ENCODE data around the gene EPHA3.
"Not testable (repeated sequence)": the region's sequence is repeated elsewhere in the genome, so short reads cannot be mapped to it uniquely, and the experiment has no call there.

EPHA3 gene

GRCh38 chr3:89326997-89327396, 219.6 kb downstream of the EPHA3 start:
- Histone ChIP-seq H3K9ac (ENCODE audit: low read length) (no peak overlapping the region), H3K9me3 (ENCODE audit: low read length) (no peaks in the 10 kb centered on the region), H3K4me1 (ENCODE audit: insufficient read depth, low read length) (no peaks in the 10 kb centered on the region), H3K27ac (ENCODE audit: low read depth, low read length) (no peak overlapping the region), H3K4me3 (ENCODE audit: low read depth in 1 of 2, low read length in 2 of 2) (no peak overlapping the region), H3K27me3 (ENCODE audit: control insufficient read depth in 1 of 2, insufficient read depth in 2 of 2, low read length in 2 of 2) (no peaks in the 10 kb centered on the region), H3K36me3 (ENCODE audit: insufficient read depth, low read length) (no peaks in the 10 kb centered on the region)

- H3K27ac ChIP-seq (ENCODE audit: low read depth, low read length), result no peak overlapping the region
- H3K4me3 ChIP-seq (ENCODE audit: low read depth in 1 of 2, low read length in 2 of 2), result no peak overlapping the region
- H3K27me3 ChIP-seq (ENCODE audit: control insufficient read depth in 1 of 2, insufficient read depth in 2 of 2, low read length in 2 of 2), result no peaks in the 10 kb centered on the region
- no peak overlapping the region for H3K9ac ChIP-seq (ENCODE audit: low read length)
- no peaks in the 10 kb centered on the region for H3K36me3 ChIP-seq (ENCODE audit: insufficient read depth, low read length)
- H3K9me3 ChIP-seq (ENCODE audit: low read length), result no peaks in the 10 kb centered on the region
- no peaks in the 10 kb centered on the region for H3K4me1 ChIP-seq (ENCODE audit: insufficient read depth, low read length)
Measured at GRCh38 chr3:89332386-89332785, 225.0 kb downstream of the EPHA3 start.

GRCh38 chr3:89332793-89333192, 225.4 kb downstream of the EPHA3 start:
- Histone ChIP-seq H3K27ac (ENCODE audit: low read depth, low read length) (no peak overlapping the region), H3K4me3 (ENCODE audit: low read depth in 1 of 2, low read length in 2 of 2) (no peak overlapping the region), H3K27me3 (ENCODE audit: control insufficient read depth in 1 of 2, insufficient read depth in 2 of 2, low read length in 2 of 2) (no peaks in the 10 kb centered on the region), H3K4me1 (ENCODE audit: insufficient read depth, low read length) (no peaks in the 10 kb centered on the region), H3K9me3 (ENCODE audit: low read length) (no peaks in the 10 kb centered on the region), H3K9ac (ENCODE audit: low read length) (no peak overlapping the region), H3K36me3 (ENCODE audit: insufficient read depth, low read length) (no peaks in the 10 kb centered on the region)

- H3K9ac ChIP-seq (ENCODE audit: low read length), result no peak overlapping the region
- no peaks in the 10 kb centered on the region for H3K4me1 ChIP-seq (ENCODE audit: insufficient read depth, low read length)
- no peak overlapping the region for H3K27ac ChIP-seq (ENCODE audit: low read depth, low read length)
- H3K4me3 ChIP-seq (ENCODE audit: low read depth in 1 of 2, low read length in 2 of 2), result no peak overlapping the region
- H3K9me3 ChIP-seq (ENCODE audit: low read length), result no peaks in the 10 kb centered on the region
- no peaks in the 10 kb centered on the region for H3K36me3 ChIP-seq (ENCODE audit: insufficient read depth, low read length)
- H3K27me3 ChIP-seq (ENCODE audit: control insufficient read depth in 1 of 2, insufficient read depth in 2 of 2, low read length in 2 of 2), result no peaks in the 10 kb centered on the region
Measured at GRCh38 chr3:89335693-89336092, 228.3 kb downstream of the EPHA3 start.

GRCh38 chr3:89340408-89340807, 233.0 kb downstream of the EPHA3 start:
- no peak overlapping the region for H3K4me3 ChIP-seq (ENCODE audit: low read depth in 1 of 2, low read length in 2 of 2)
- H3K36me3 ChIP-seq (ENCODE audit: insufficient read depth, low read length), result no peaks in the 10 kb centered on the region

GRCh38 chr3:89344076-89344475, 236.7 kb downstream of the EPHA3 start:
- Histone ChIP-seq H3K36me3 (ENCODE audit: insufficient read depth, low read length) (no peaks in the 10 kb centered on the region), H3K9me3 (ENCODE audit: low read length) (no peaks in the 10 kb centered on the region), H3K4me3 (ENCODE audit: low read depth in 1 of 2, low read length in 2 of 2) (no peak overlapping the region), H3K9ac (ENCODE audit: low read length) (no peak overlapping the region), H3K27me3 (ENCODE audit: control insufficient read depth in 1 of 2, insufficient read depth in 2 of 2, low read length in 2 of 2) (no peaks in the 10 kb centered on the region), H3K27ac (ENCODE audit: low read depth, low read length) (no peak overlapping the region), H3K4me1 (ENCODE audit: insufficient read depth, low read length) (no peaks in the 10 kb centered on the region)

More at GRCh38 chr3:89340408-89340807, 233.0 kb downstream of the EPHA3 start:
- H3K27ac ChIP-seq (ENCODE audit: low read depth, low read length), result no peak overlapping the region
- H3K9ac ChIP-seq (ENCODE audit: low read length), result no peak overlapping the region
- H3K4me1 ChIP-seq (ENCODE audit: insufficient read depth, low read length), result no peaks in the 10 kb centered on the region
- no peaks in the 10 kb centered on the region for H3K9me3 ChIP-seq (ENCODE audit: low read length)
- H3K27me3 ChIP-seq (ENCODE audit: control insufficient read depth in 1 of 2, insufficient read depth in 2 of 2, low read length in 2 of 2), result no peaks in the 10 kb centered on the region

- H3K27ac ChIP-seq (ENCODE audit: low read depth, low read length); H3K36me3 ChIP-seq (ENCODE audit: insufficient read depth, low read length); H3K27me3 ChIP-seq (ENCODE audit: control insufficient read depth in 1 of 2, insufficient read depth in 2 of 2, low read length in 2 of 2); H3K9ac ChIP-seq (ENCODE audit: low read length); H3K4me3 ChIP-seq (ENCODE audit: low read depth in 1 of 2, low read length in 2 of 2); H3K9me3 ChIP-seq (ENCODE audit: low read length); H3K4me1 ChIP-seq (ENCODE audit: insufficient read depth, low read length): not testable (repeated sequence)
Measured at GRCh38 chr3:89350935-89351334, 243.5 kb downstream of the EPHA3 start.

- Histone ChIP-seq H3K27me3 (ENCODE audit: control insufficient read depth in 1 of 2, insufficient read depth in 2 of 2, low read length in 2 of 2) (no peaks in the 10 kb centered on the region), H3K9me3 (ENCODE audit: low read length) (no peaks in the 10 kb centered on the region), H3K27ac (ENCODE audit: low read depth, low read length) (no peak overlapping the region), H3K4me3 (ENCODE audit: low read depth in 1 of 2, low read length in 2 of 2) (no peak overlapping the region), H3K36me3 (ENCODE audit: insufficient read depth, low read length) (no peaks in the 10 kb centered on the region), H3K4me1 (ENCODE audit: insufficient read depth, low read length) (no peaks in the 10 kb centered on the region), H3K9ac (ENCODE audit: low read length) (no peak overlapping the region)
Measured at GRCh38 chr3:89353465-89353864, 246.0 kb downstream of the EPHA3 start.

GRCh38 chr3:89358281-89358680, 250.9 kb downstream of the EPHA3 start:
- no peak overlapping the region for H3K9ac ChIP-seq (ENCODE audit: low read length)
- H3K36me3 ChIP-seq (ENCODE audit: insufficient read depth, low read length), result no peaks in the 10 kb centered on the region
- no peak overlapping the region for H3K27ac ChIP-seq (ENCODE audit: low read depth, low read length)
- H3K27me3 ChIP-seq (ENCODE audit: control insufficient read depth in 1 of 2, insufficient read depth in 2 of 2, low read length in 2 of 2), result no peaks in the 10 kb centered on the region
- H3K4me1 ChIP-seq (ENCODE audit: insufficient read depth, low read length), result no peaks in the 10 kb centered on the region
- H3K4me3 ChIP-seq (ENCODE audit: low read depth in 1 of 2, low read length in 2 of 2), result no peak overlapping the region
- H3K9me3 ChIP-seq (ENCODE audit: low read length), result no peaks in the 10 kb centered on the region

- H3K9me3 ChIP-seq (ENCODE audit: low read length), result no peaks in the 10 kb centered on the region
- no peak overlapping the region for H3K9ac ChIP-seq (ENCODE audit: low read length)
- H3K36me3 ChIP-seq (ENCODE audit: insufficient read depth, low read length), result no peaks in the 10 kb centered on the region
- H3K4me1 ChIP-seq (ENCODE audit: insufficient read depth, low read length), result no peaks in the 10 kb centered on the region
- no peak overlapping the region for H3K4me3 ChIP-seq (ENCODE audit: low read depth in 1 of 2, low read length in 2 of 2)
- H3K27ac ChIP-seq (ENCODE audit: low read depth, low read length), result no peak overlapping the region
- no peaks in the 10 kb centered on the region for H3K27me3 ChIP-seq (ENCODE audit: control insufficient read depth in 1 of 2, insufficient read depth in 2 of 2, low read length in 2 of 2)
Measured at GRCh38 chr3:89360156-89360555, 252.7 kb downstream of the EPHA3 start.

GRCh38 chr3:89362496-89362895, 255.1 kb downstream of the EPHA3 start:
- H3K4me1 ChIP-seq (ENCODE audit: insufficient read depth, low read length), result no peaks in the 10 kb centered on the region
- no peak overlapping the region for H3K4me3 ChIP-seq (ENCODE audit: low read depth in 1 of 2, low read length in 2 of 2)
- no peaks in the 10 kb centered on the region for H3K27me3 ChIP-seq (ENCODE audit: control insufficient read depth in 1 of 2, insufficient read depth in 2 of 2, low read length in 2 of 2)
- H3K9ac ChIP-seq (ENCODE audit: low read length), result no peak overlapping the region
- no peak overlapping the region for H3K27ac ChIP-seq (ENCODE audit: low read depth, low read length)
- no peaks in the 10 kb centered on the region for H3K36me3 ChIP-seq (ENCODE audit: insufficient read depth, low read length)
- H3K9me3 ChIP-seq (ENCODE audit: low read length), result no peaks in the 10 kb centered on the region

GRCh38 chr3:89363171-89363570, 255.8 kb downstream of the EPHA3 start:
- Histone ChIP-seq H3K27me3 (ENCODE audit: control insufficient read depth in 1 of 2, insufficient read depth in 2 of 2, low read length in 2 of 2) (no peaks in the 10 kb centered on the region), H3K9ac (ENCODE audit: low read length) (no peak overlapping the region), H3K4me1 (ENCODE audit: insufficient read depth, low read length) (no peaks in the 10 kb centered on the region), H3K27ac (ENCODE audit: low read depth, low read length) (no peak overlapping the region), H3K4me3 (ENCODE audit: low read depth in 1 of 2, low read length in 2 of 2) (no peak overlapping the region), H3K36me3 (ENCODE audit: insufficient read depth, low read length) (no peaks in the 10 kb centered on the region), H3K9me3 (ENCODE audit: low read length) (no peaks in the 10 kb centered on the region)

Measured in muscle layer of colon (tissue), 2 donors.